BJ (cell line): ENCODE measurements around the gene KMT2A. TPM values are rescaled to one million over a fixed set of nuclear protein-coding genes. Genes with fewer than 3 reads are reported as not detected.
"Not testable (repeated sequence)": the region's sequence is repeated elsewhere in the genome, so short reads cannot be mapped to it uniquely, and the experiment has no call there.

ENCODE experiments used
- CTCF ChIA-PET: fragments of 350-600 bp; formaldehyde crosslinking; extraction: SDS; loops from one replicate; lab custom pipeline; 2021; ENCODE audit warnings: antibody characterized with exemption, inconsistent platforms; lab: Yijun Ruan, JAX
- POLR2A ChIA-PET: fragments of 300-600 bp; sonication (Branson Sonifier 250); formaldehyde crosslinking; extraction: SDS; loops from one replicate; lab custom pipeline; 2021; ENCODE audit warnings: antibody characterized with exemption; lab: Charles Lee
- DNase-seq: peaks from one replicate; pipeline ENCODE4 v3.0.0-alpha.2; 2011; ENCODE audit warnings: low read depth
- H3K27me3 ChIP-seq: 2 replicates; pipeline ENCODE4 v1.6.0; 2011; ENCODE audit warnings: low read length; ENCODE audit not compliant: control insufficient read depth, insufficient read depth
- H3K36me3 ChIP-seq: 2 replicates; pipeline ENCODE4 v1.5.1; 2011; ENCODE audit warnings: low read length; ENCODE audit not compliant: control insufficient read depth, insufficient read depth
- H3K4me3 ChIP-seq: 2 replicates; pipeline ENCODE4 v1.5.1; 2011; ENCODE audit warnings: low read depth, mild to moderate bottlenecking, control low read depth, low read length
- polyA plus RNA-seq: library from polyadenylated mRNA; depleted of rRNA; stranded (reverse); fragments of >200 nt; gene quantifications from 2 replicates; pipeline ENCODE4 v1.2.3, GENCODE V29; 2011
- TF ChIP-seq, protein P1 (sequence below): IDR thresholded peaks from 2 replicates; pipeline ENCODE4 v1.5.1; 2011; ENCODE audit warnings: low read depth, mild to moderate bottlenecking, control low read depth, inconsistent platforms, low read length, moderate library complexity; ENCODE audit not compliant: insufficient read depth

The KMT2A gene
- polyA plus RNA-seq, 1 experiment = 21.9 TPM

DNA sequence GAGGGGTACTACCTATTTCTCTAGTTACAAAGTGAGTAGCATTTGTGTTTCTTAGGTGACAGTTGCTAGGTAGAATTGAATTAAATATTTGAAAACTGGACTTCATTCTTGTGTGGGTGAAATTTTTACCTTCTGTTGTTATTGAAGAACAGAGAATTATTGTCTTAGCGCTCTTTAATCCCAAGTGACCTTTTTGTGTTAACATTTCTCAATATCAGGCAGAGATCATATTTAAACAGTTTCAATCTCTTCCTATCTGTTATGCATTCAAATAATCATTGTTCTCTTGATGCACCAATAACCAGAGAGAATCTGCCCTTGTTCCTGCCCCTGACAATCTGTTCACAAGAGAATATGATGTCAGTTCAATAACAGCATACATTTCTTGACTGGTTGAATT lies 14.2 kb downstream of the KMT2A start:
- no peak for DNase-seq
- Histone ChIP-seq H3K27me3 (no peaks in the 10 kb centered on the region; the same call in 1 of the 2 replicates), H3K36me3 (no peaks in the 10 kb centered on the region), H3K4me3 (no peak overlapping the region)
- TF ChIP-seq, protein P1, sequence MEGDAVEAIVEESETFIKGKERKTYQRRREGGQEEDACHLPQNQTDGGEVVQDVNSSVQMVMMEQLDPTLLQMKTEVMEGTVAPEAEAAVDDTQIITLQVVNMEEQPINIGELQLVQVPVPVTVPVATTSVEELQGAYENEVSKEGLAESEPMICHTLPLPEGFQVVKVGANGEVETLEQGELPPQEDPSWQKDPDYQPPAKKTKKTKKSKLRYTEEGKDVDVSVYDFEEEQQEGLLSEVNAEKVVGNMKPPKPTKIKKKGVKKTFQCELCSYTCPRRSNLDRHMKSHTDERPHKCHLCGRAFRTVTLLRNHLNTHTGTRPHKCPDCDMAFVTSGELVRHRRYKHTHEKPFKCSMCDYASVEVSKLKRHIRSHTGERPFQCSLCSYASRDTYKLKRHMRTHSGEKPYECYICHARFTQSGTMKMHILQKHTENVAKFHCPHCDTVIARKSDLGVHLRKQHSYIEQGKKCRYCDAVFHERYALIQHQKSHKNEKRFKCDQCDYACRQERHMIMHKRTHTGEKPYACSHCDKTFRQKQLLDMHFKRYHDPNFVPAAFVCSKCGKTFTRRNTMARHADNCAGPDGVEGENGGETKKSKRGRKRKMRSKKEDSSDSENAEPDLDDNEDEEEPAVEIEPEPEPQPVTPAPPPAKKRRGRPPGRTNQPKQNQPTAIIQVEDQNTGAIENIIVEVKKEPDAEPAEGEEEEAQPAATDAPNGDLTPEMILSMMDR = no peak
- CTCF ChIA-PET = interaction anchor here (1.1 kb wide), 1 partner anchor 26 kb away, joined by 3 read pairs; no protein-coding TSS in a partner anchor
- POLR2A ChIA-PET = no interaction called here

DNA sequence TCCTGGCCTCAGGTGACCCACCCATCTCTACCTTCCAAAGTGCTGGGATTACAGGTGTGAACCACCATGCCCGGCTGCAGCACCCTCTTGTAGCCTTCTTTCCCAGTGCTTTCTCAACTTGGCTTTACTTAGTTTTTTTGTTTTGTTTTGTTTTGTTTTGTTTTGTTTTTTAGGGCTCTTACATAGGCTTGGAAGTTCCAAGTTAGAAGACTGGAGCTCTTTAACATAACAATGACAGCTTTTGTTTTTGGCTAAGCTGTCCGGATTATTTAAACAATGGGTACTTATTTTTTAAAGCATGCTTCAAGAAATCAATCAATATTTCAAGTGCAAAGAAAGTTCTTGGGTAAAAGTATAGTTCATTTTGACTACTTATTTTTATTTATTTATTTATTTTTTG lies 25.9 kb downstream of the KMT2A start:
- DNase-seq = no peak
- Histone ChIP-seq H3K4me3 (no peak overlapping the region), H3K27me3 (no peaks in the 10 kb centered on the region), H3K36me3 (0 out of 2 replicates have a peak, but pooled peaks cover 2% of the 10 kb centered on the region)
- TF ChIP-seq, protein P1 = no peak
- POLR2A ChIA-PET = interaction anchor here (0.6 kb wide), 1 partner anchor 89 kb away, joined by 8 read pairs; no protein-coding TSS in a partner anchor
- CTCF ChIA-PET = interaction anchor here (0.6 to 1.0 kb wide), 2 partner anchors 26 to 97 kb away, joined by 3 read pairs; no protein-coding TSS in a partner anchor

DNA sequence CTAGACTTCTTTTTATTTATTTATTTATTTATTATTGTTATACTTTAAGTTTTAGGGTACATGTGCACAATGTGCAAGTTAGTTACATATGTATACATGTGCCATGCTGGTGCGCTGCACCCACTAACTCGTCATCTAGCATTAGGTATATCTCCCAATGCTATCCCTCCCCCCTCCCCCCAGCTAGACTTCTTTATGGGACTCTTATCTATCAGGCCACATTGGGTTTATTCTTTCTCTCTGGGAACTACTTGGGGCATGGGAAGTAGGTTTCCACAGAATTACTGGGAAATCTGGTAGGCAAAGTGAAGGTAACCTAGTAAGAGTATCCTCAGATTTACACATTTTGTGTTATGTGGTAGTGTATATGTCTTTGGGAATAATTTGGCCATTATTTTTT lies 32.7 kb downstream of the KMT2A start:
- H3K36me3 ChIP-seq, POLR2A ChIA-PET, DNase-seq, H3K27me3 ChIP-seq, H3K4me3 ChIP-seq: not testable (repeated sequence)
- CTCF ChIA-PET = interaction anchor here (0.5 to 1.2 kb wide), 2 partner anchors 15 to 20 kb away, joined by 3 to 4 read pairs; no protein-coding TSS in a partner anchor

DNA sequence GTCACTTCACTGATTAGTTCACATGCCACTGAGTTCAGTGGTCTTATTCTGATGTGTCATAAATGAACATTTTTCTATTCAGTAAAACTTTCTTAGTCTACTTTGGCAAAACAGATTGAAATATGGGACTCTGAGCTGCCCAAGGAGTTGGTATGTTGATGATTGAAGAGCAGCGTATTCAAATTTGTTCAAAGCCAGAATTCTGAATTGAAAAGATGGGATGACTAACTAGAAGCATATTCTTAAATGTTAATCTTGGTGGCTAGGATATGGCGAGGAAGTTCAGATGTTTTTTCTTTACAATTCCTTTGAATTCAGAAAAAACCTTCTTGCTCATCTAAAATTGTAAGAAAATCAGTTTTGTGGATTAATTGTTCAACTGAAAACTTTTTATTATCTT lies 34.7 kb downstream of the KMT2A start:
- Histone ChIP-seq H3K4me3 (no peak overlapping the region), H3K36me3 (peaks cover 5% of the 10 kb centered on the region; the same call in 1 of the 2 replicates), H3K27me3 (no peaks in the 10 kb centered on the region)
- no peak for DNase-seq
- TF ChIP-seq, protein P1 = no peak
- ChIA-PET POLR2A (no interaction called here), CTCF (interaction anchor here (0.6 to 2.1 kb wide), 4 partner anchors 13 to 477 kb away, joined by 3 to 11 read pairs (median 4); no protein-coding TSS in a partner anchor)

DNA sequence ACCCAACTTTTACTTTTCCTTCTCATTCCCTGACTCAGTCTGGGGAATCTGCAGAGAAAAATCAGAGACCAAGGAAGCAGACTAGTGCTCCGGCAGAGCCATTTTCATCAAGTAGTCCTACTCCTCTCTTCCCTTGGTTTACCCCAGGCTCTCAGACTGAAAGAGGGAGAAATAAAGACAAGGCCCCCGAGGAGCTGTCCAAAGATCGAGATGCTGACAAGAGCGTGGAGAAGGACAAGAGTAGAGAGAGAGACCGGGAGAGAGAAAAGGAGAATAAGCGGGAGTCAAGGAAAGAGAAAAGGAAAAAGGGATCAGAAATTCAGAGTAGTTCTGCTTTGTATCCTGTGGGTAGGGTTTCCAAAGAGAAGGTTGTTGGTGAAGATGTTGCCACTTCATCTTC lies 37.2 kb downstream of the KMT2A start:
- Histone ChIP-seq H3K27me3 (no peaks in the 10 kb centered on the region), H3K4me3 (no peak overlapping the region), H3K36me3 (peaks cover 10% of the 10 kb centered on the region)
- TF ChIP-seq, protein P1 = no peak
- POLR2A ChIA-PET = no interaction called here
- CTCF ChIA-PET = interaction anchor here (0.8 to 0.9 kb wide), 2 partner anchors 15 to 22 kb away, joined by 3 to 5 read pairs; no protein-coding TSS in a partner anchor
- DNase-seq = no peak
